ENCODE results near the gene CLIC4. TPM values are rescaled to one million over a fixed set of nuclear protein-coding genes. Genes with fewer than 3 reads are reported as not detected.

Gene CLIC4
- total and polyA plus RNA-seq, 2 of the 8 experiments (the other 6 are each of a cell fraction or from before 2014, with no cell fraction given): 77.5 to 293 TPM

- 0 out of 2 replicates have a peak, but pooled peaks have one; percentile 10 for TF ChIP-seq POU5F1 (IDR thresholded peaks at IDR 0.05; ENCODE audit: low read depth, low read length)
- no peak for TF ChIP-seq CHD1 (IDR thresholded peaks at IDR 0.05; ENCODE audit: low read depth, low read length)
- TF ChIP-seq SIRT6 (IDR thresholded peaks at IDR 0.05; ENCODE audit: low read length): no peak
- peak; percentile 38; the same call in 1 of the 2 replicates for TF ChIP-seq MAX (IDR thresholded peaks at IDR 0.05)
- TF ChIP-seq CEBPB (IDR thresholded peaks at IDR 0.05; ENCODE audit: low read depth, low read length): no peak
- TF ChIP-seq CBX5 (IDR thresholded peaks at IDR 0.05; ENCODE audit: low read depth, low read length): no peak
- no peak for TF ChIP-seq SAP30 (IDR thresholded peaks at IDR 0.05; ENCODE audit: insufficient read depth, insufficient replicate concordance, low read length)
- TF ChIP-seq ZNF274 (IDR thresholded peaks at IDR 0.05; ENCODE audit: borderline replicate concordance, extremely low read depth, low read length): no peak
- TF ChIP-seq CREB1 (IDR thresholded peaks at IDR 0.05): no peak
- TF ChIP-seq BCL11A (IDR thresholded peaks at IDR 0.05; ENCODE audit: low read depth in 2 of 2, low read length in 2 of 2): no peak
- TF ChIP-seq TAF7 (optimal IDR thresholded peaks at IDR 0.05; ENCODE audit: borderline replicate concordance, low read depth, low read length): no peak
- peak; percentile 94 for TF ChIP-seq KDM1A (IDR thresholded peaks at IDR 0.05; ENCODE audit: borderline replicate concordance, low read length)
- TF ChIP-seq RAD21 (IDR thresholded peaks at IDR 0.05 in 1 of 2, conservative IDR thresholded peaks at IDR 0.05 in 1 of 2; ENCODE audit: low read depth in 2 of 2, low read length in 2 of 2): no peak
- no peak for TF ChIP-seq RNF2 (IDR thresholded peaks at IDR 0.05; ENCODE audit: borderline replicate concordance, low read depth, low read length, missing control alignments, poor library complexity, severe bottlenecking)
- peak in 1 of 2 experiments; percentile 74; a peak in 2 of 4 replicates for TF ChIP-seq HDAC2 (IDR thresholded peaks at IDR 0.05; ENCODE audit: borderline replicate concordance in 1 of 2, low read depth in 2 of 2, low read length in 2 of 2)
- TF ChIP-seq FOSL1 (IDR thresholded peaks at IDR 0.05; ENCODE audit: insufficient read depth, low read depth, low read length): no peak
- TF ChIP-seq GTF2F1 (IDR thresholded peaks at IDR 0.05; ENCODE audit: borderline replicate concordance, low read depth, low read length): no peak
- TF ChIP-seq SRF (IDR thresholded peaks at IDR 0.05; ENCODE audit: low read depth, low read length): no peak
- no peak for TF ChIP-seq MAFK (IDR thresholded peaks at IDR 0.05; ENCODE audit: low read depth, low read length)
- no peak for TF ChIP-seq ATF3 (IDR thresholded peaks at IDR 0.05; ENCODE audit: insufficient read depth, low read depth, low read length)
- no peak for TF ChIP-seq SP4 (IDR thresholded peaks at IDR 0.05; ENCODE audit: low read length)
- TF ChIP-seq E2F6 (IDR thresholded peaks at IDR 0.05): no peak
These were observed 2.9 kb upstream of the CLIC4 start (continued) for GRCh38 chr1:24742090-24742938.
